Heart left ventricle (tissue), 16 donors: ENCODE results near the gene UQCR11. TPM values are rescaled to one million over a fixed set of nuclear protein-coding genes. Genes with fewer than 3 reads are reported as not detected.

Source experiments
- ATAC-seq, 4 donors: fragments of 200-7000 bp; cut with Tn5 transposase; one replicate each; pipeline ENCODE4 v1.9.1; 2020 to 2022; ENCODE audit warnings: moderate library complexity in 4 of 4, mild to moderate bottlenecking in 3 of 4, moderate number of reproducible peaks in 1 of 4
- DNase-seq, 5 donors: peaks; one replicate each; pipeline ENCODE4 v3.0.0-alpha.2; 2020
- H3K27ac ChIP-seq, 12 donors: fragments of 200-600 bp; sonication (generic) in 4 of 12; one replicate each; pipeline versions ENCODE4 v1.5.0 to v1.8.0; 2016 to 2022; ENCODE audit warnings: mild to moderate bottlenecking in 2 of 12
- H3K27me3 ChIP-seq, 9 donors: fragments of 200-600 bp; sonication (generic) in 2 of 9; one replicate each; pipeline versions ENCODE4 v1.5.1 to v1.8.0; 2016 to 2022; ENCODE audit warnings: mild to moderate bottlenecking in 3 of 9
- H3K36me3 ChIP-seq, 9 donors: fragments of 200-600 bp; sonication (generic) in 2 of 9; one replicate each; pipeline versions ENCODE4 v1.5.0 to v1.8.0; 2018 to 2022; ENCODE audit warnings: mild to moderate bottlenecking in 2 of 9
- H3K4me1 ChIP-seq, 12 donors: fragments of 200-600 bp; sonication (generic) in 4 of 12; one replicate each; pipeline versions ENCODE4 v1.5.0 to v1.8.0; 2016 to 2022; ENCODE audit warnings: mild to moderate bottlenecking in 3 of 12
- H3K4me3 ChIP-seq, 12 donors: fragments of 200-600 bp; sonication (generic) in 4 of 12; one replicate each; pipeline versions ENCODE4 v1.5.0 to v1.8.0; 2017 to 2022; ENCODE audit warnings: mild to moderate bottlenecking in 9 of 12, moderate library complexity in 4 of 12
- H3K9me3 ChIP-seq, 12 donors: fragments of 200-600 bp; sonication (generic) in 4 of 12; one replicate each; pipeline versions ENCODE4 v1.5.0 to v1.8.0; 2016 to 2022; ENCODE audit warnings: mild to moderate bottlenecking in 1 of 12
- CTCF ChIP-seq, 12 donors: fragments of 200-600 bp; sonication (generic) in 4 of 12; IDR thresholded peaks; one replicate each; pipeline versions ENCODE4 v1.5.0 to v1.8.0; 2018 to 2022; ENCODE audit warnings: antibody characterized with exemption in 12 of 12, mild to moderate bottlenecking in 5 of 12
- POLR2A ChIP-seq, 2 donors: fragments of 450-650 bp; IDR thresholded peaks; one replicate each; pipeline ENCODE4 v1.6.1; 2017; ENCODE audit warnings: antibody characterized with exemption in 2 of 2, mild to moderate bottlenecking in 2 of 2, moderate library complexity in 2 of 2
- WGBS, 4 donors: extraction: QIAGEN DNeasy Blood & Tissue Kit in 2 of 4; methylation state at CpG; one replicate each; pipeline versions ENCODE4 v1.1.5 to v1.1.7; 2013 to 2018; 5-methylcytosine and 5-hydroxymethylcytosine counted together
- intact Hi-C, 10 donors: fragments of 100-400 bp; cut with DNase I; formaldehyde crosslinking; loops; one replicate each; pipeline versions ENCODE4 v1.11.1 to v1.14.2; 2022
- polyA plus RNA-seq, 2 donors: library from polyadenylated mRNA; stranded (reverse); fragments of 200-250 nt; gene quantifications; one replicate each; pipeline ENCODE4 v1.2.3, GENCODE V29; 2013
- total RNA-seq, 9 donors: library from RNA; depleted of rRNA in 2 of 9; stranded (reverse); fragments of >200 nt in 2 of 9; fragmentation: NEBNext Ultra II Directional in 3 of 9; extraction: Animal tissue kit (Norgen Biotek cat#: 25700) in 3 of 9; gene quantifications; one replicate each; pipeline versions ENCODE4 v1.1.0 to v1.2.4, GENCODE V29; 2016 to 2023
- donor health status: ischemic (EF 13 %, LVEDD 7.1; RV severe dilation, severe dysfunction).
- donor health status: healthy with polysubstance abuse.
- donor health status: DM: no; HTN: yes; CAD: no.
- donor health status: DM: no; HTN: no; CAD: no.
- donor health status: ischemic (EF 25% LVEDD 6.9; RV normal size, moderate dysfunction).
- donor health status: ischemic (EF 25% LVEDD 5.7; RV mildly dilated, moderate dysfunction).
- donor health status: healthy.
- donor health status: DM: yes; HTN: yes; CAD: no.
- donor health status: ischemic (EF 35%, LVEDD 5.7; RV mildly dilated, moderate dysfunction).
- donor health status: nonischemic (EF 11% LVEDD 7.7; RV severe dilation, severe dysfunction).
- donor health status: DM: yes; HTN: yes; CAD: no.
- donor health status: PGD.
- donor health status: ischemic (EF 29% LVEDD 5.4; RV normal size, mild dysfunction).
- donor health status: nonischemic (EF 23%, LVEDD 6.1; RV moderate dilation, normal function).

Gene UQCR11
- total and polyA plus RNA-seq, 11 donors: 170 to 982 (median 671) TPM

DNA sequence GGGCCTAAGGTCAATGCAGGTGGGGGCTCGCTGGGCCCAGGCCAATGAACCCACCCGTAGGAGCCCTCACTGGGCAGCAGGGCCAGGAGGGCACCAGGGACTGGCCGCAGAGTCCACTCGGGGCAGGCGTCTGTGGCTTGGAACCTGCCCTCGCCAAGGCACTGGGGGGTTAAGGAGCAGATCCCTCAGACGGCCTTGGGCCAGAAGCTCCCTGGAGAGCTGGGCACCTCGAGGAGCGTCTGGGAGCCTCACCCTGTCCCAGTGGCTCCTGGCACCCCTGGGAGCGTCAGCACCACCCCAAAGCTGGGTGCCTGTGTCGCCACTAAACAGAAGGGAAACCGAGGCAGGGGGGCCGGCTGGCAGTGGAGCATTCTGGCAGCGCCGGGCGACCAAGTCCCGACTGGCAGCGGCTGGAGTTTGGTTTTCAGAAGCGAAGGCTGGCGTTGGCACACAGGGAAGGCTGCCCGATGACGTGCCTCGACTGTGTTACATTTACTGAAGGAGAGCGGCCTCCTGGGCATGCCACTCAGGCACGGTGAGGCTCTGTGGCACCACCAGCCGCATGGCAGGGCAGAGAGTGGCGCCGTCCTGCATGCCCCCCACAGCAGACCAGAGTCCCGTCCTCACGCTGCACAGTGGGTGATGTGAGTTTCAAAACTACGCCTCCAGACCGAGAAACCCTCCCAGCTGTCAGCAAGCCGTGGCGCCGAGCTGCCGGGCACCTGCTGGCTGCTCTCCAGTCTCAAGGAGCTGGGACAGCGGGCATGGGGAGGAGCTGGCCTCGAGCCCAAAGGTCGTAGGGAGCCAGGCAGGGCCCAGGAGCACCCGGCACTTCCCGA, 28.0 kb downstream of the UQCR11 start:
- TF ChIP-seq CTCF (IDR thresholded peaks at IDR 0.05) (no peak), POLR2A (IDR thresholded peaks at IDR 0.05) (no peak)
- Histone ChIP-seq H3K27ac (peak overlapping the region in 7 of 12 donors; percentile 4 to 57 (median 17)), H3K9me3 (no peaks in the 10 kb centered on the region), H3K27me3 (no peaks in the 10 kb centered on the region), H3K4me3 (no peak overlapping the region), H3K4me1 (peaks cover 0 to 16% (median 1%) of the 10 kb centered on the region in 12 donors), H3K36me3 (peaks cover 0 to 62% (median 44%) of the 10 kb centered on the region in 9 donors)
- DNase-seq (peak in 3 of 5 donors; percentile 60 to 84 (median 79)), ATAC-seq (peak in 3 of 4 donors; percentile 56 to 64 (median 58))
- 52 to 69% (median 65%) methylated on average over 11 to 41 of the region's 41 CpGs for WGBS, 4 donors
- intact Hi-C loops: no loop called here

- Histone ChIP-seq H3K4me3 (no peak overlapping the region), H3K9me3 (no peaks in the 10 kb centered on the region), H3K4me1 (peaks cover 0 to 16% (median 1%) of the 10 kb centered on the region in 12 donors), H3K36me3 (peaks cover 0 to 54% (median 36%) of the 10 kb centered on the region in 9 donors), H3K27ac (peak overlapping the region in 2 of 12 donors; percentile 46 to 57), H3K27me3 (no peaks in the 10 kb centered on the region)
- 88 to 90% (median 89%) methylated on average over 13 to 30 of the region's 30 CpGs for WGBS, 4 donors
- peak in 2 of 4 donors; percentile 3 to 8 for ATAC-seq
- peak in 1 of 5 donors; percentile 18 for DNase-seq
- intact Hi-C loops: no loop called here
- no peak for TF ChIP-seq POLR2A (IDR thresholded peaks at IDR 0.05)
- no peak for TF ChIP-seq CTCF (IDR thresholded peaks at IDR 0.05)
Measured at GRCh38 chr19:1576242-1577089, 28.8 kb downstream of the UQCR11 start.

DNA sequence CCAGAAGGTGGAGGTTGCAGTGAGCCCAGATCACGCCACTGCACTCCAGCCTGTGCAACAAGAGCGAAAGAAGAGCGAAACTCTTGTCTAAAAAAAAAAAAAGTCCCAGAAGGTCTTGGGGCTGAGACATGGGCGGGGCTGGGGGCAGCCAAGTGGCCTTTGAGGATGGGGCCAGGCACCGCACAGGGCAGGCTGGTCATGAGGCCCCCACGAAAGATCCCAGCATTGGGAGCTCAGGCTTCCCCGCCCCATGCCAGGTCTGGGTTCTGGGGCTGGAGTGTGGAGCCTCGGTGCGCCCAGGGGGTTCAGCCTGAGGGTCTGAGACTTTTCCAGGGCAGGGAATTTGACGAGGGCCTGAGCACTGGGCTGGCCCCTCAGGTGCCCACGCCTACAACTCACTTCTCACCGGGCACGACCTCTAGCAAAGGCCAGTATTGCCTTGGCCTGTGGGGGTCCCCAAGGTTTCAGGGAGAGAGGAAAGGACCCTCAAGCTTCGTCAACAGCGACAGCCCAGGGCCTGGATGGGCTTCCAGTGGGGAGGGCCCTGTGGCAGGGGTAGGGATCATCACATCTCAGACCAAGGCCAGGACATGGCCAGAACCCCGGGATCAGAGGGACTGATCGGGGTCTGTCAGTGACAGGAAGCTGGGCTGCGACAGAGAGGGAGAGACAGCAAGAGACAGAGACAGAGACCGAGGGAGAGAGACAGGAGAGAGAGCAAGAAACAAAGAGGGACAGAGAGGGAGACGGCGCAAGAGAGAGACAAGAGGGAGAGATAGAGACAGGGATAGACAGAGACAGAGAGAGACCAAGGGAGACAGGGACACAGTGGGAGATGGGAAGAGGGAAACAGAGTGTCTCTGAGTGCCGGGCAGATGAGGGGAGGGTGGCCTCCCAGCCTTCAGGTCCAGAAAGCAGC, 29.7 kb downstream of the UQCR11 start:
- 88 to 92% (median 89%) methylated on average over 21 to 22 of the region's 22 CpGs for WGBS, 4 donors
- H3K4me1 ChIP-seq: peaks cover 0 to 16% (median 1%) of the 10 kb centered on the region in 12 donors
- ATAC-seq (no peak), DNase-seq (peak in 1 of 5 donors; percentile 12)
- TF ChIP-seq CTCF (IDR thresholded peaks at IDR 0.05): no peak
- no peak for TF ChIP-seq POLR2A (IDR thresholded peaks at IDR 0.05)
- no peak overlapping the region for H3K4me3 ChIP-seq
- H3K27me3 ChIP-seq: no peaks in the 10 kb centered on the region
- intact Hi-C loops: no loop called here
- H3K27ac ChIP-seq: no peak overlapping the region
- H3K36me3 ChIP-seq: peaks cover 0 to 45% (median 27%) of the 10 kb centered on the region in 9 donors
- no peaks in the 10 kb centered on the region for H3K9me3 ChIP-seq
